Measurements from ENCODE around the gene SEPTIN5. TPM values are rescaled to one million over a fixed set of nuclear protein-coding genes. Genes with fewer than 3 reads are reported as not detected.
"Not testable (repeated sequence)": the region's sequence is repeated elsewhere in the genome, so short reads cannot be mapped to it uniquely, and the experiment has no call there.

SEPTIN5 gene
- polyA plus RNA-seq, 1 experiment = 13.1 TPM

DNA sequence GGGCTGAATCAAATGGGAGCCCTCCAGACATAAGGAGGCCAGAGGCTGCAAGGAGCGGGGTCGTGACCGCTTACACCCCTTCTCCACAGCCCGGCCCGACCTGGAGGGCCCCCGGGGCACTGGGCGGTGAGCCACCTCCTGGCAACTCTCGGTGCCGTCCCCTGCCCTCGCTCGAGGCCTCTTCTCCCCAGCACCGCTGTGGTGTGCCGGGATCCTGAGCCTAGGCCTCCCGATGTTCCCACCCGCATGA is 8.6 kb downstream of the SEPTIN5 start:
- H3K4me3 ChIP-seq (ENCODE audit: low read depth, low read length) = no peak overlapping the region
- no peak for DNase-seq (ENCODE audit: low read depth, low spot score)
- ChIA-PET POLR2A (interaction anchor here (0.6 kb wide), 1 partner anchor 66 kb away, joined by 5 read pairs; no protein-coding TSS in a partner anchor), CTCF (no interaction called here)
- no peak overlapping the region for H3K27ac ChIP-seq (ENCODE audit: low read depth, low read length)
- peaks cover 42% of the 10 kb centered on the region; the same call in 1 of the 2 replicates for H3K9me3 ChIP-seq (ENCODE audit: control insufficient read depth, insufficient read depth, low read length)
- TF ChIP-seq, protein P1, sequence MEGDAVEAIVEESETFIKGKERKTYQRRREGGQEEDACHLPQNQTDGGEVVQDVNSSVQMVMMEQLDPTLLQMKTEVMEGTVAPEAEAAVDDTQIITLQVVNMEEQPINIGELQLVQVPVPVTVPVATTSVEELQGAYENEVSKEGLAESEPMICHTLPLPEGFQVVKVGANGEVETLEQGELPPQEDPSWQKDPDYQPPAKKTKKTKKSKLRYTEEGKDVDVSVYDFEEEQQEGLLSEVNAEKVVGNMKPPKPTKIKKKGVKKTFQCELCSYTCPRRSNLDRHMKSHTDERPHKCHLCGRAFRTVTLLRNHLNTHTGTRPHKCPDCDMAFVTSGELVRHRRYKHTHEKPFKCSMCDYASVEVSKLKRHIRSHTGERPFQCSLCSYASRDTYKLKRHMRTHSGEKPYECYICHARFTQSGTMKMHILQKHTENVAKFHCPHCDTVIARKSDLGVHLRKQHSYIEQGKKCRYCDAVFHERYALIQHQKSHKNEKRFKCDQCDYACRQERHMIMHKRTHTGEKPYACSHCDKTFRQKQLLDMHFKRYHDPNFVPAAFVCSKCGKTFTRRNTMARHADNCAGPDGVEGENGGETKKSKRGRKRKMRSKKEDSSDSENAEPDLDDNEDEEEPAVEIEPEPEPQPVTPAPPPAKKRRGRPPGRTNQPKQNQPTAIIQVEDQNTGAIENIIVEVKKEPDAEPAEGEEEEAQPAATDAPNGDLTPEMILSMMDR (IDR thresholded peaks at IDR 0.05; ENCODE audit: low read depth, low read length) = no peak
- peaks cover 7% of the 10 kb centered on the region for H3K27me3 ChIP-seq (ENCODE audit: control insufficient read depth, insufficient read depth, low read length)

- H3K4me3 ChIP-seq (ENCODE audit: low read depth, low read length) = no peak within 1 kb of the TSS
- CTCF ChIA-PET = interaction anchor here (0.9 kb wide), 1 partner anchor 187 kb away, joined by 3 read pairs; no protein-coding TSS in a partner anchor
- peaks cover 7% of the 10 kb centered on the region for H3K27me3 ChIP-seq (ENCODE audit: control insufficient read depth, insufficient read depth, low read length)
- H3K9me3 ChIP-seq (ENCODE audit: control insufficient read depth, insufficient read depth, low read length) = peaks cover 42% of the 10 kb centered on the region; the same call in 1 of the 2 replicates
- DNase-seq (ENCODE audit: low read depth, low spot score) = no peak
- POLR2A ChIA-PET = interaction anchor here (0.5 to 0.6 kb wide), 2 partner anchors 23 to 66 kb away, joined by 5 to 13 read pairs; no protein-coding TSS in a partner anchor
- TF ChIP-seq, protein P1 (IDR thresholded peaks at IDR 0.05; ENCODE audit: low read depth, low read length) = no peak
- H3K27ac ChIP-seq (ENCODE audit: low read depth, low read length) = no peak within 1 kb of the TSS
Observed at GRCh38 chr22:19723232-19723982, 9.1 kb downstream of the SEPTIN5 start, which contains the start of gene GP1BB. TSS of gene GP1BB (plus strand) at chr22:19723539. CDS start at chr22:19723570, 31 bp downstream.

DNA sequence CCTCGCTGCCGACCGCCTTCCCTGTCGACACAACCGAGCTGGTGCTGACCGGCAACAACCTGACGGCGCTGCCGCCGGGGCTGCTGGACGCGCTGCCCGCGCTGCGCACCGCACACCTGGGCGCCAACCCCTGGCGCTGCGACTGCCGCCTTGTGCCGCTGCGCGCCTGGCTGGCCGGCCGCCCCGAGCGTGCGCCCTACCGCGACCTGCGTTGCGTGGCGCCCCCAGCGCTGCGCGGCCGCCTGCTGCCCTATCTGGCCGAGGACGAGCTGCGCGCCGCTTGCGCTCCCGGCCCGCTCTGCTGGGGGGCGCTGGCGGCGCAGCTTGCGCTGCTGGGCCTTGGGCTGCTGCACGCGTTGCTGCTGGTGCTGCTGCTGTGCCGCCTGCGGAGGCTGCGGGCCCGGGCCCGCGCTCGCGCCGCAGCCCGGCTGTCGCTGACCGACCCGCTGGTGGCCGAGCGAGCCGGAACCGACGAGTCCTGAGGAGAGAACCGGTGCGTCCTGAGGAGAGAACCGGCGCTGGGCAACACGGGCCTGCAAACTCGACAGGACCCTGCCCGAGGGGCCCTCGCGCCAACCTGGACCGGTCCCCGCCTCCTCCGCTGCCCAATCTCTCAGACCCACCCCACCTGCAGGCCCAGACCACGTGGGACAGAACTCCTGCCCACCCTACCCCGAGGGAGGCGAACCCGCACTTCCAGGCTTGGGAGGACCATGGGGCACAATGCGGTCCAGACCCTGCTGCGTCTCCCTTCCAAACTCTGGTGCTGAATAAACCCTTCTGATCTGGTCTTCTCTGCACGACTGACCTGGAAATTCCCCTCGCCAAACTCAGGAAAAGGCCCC is 9.9 kb downstream of the SEPTIN5 start:
- no peak overlapping the region for H3K4me3 ChIP-seq (ENCODE audit: low read depth, low read length)
- no peak overlapping the region for H3K27ac ChIP-seq (ENCODE audit: low read depth, low read length)
- TF ChIP-seq, protein P1 (IDR thresholded peaks at IDR 0.05; ENCODE audit: low read depth, low read length) = no peak
- CTCF ChIA-PET = interaction anchor here (0.9 kb wide), 1 partner anchor 186 kb away, joined by 3 read pairs; no protein-coding TSS in a partner anchor
- DNase-seq (ENCODE audit: low read depth, low spot score) = no peak
- POLR2A ChIA-PET = interaction anchor here (0.5 kb wide), 1 partner anchor 24 kb away, joined by 13 read pairs; no protein-coding TSS in a partner anchor
- peaks cover 42% of the 10 kb centered on the region; the same call in 1 of the 2 replicates for H3K9me3 ChIP-seq (ENCODE audit: control insufficient read depth, insufficient read depth, low read length)
- H3K27me3 ChIP-seq (ENCODE audit: control insufficient read depth, insufficient read depth, low read length) = peaks cover 7% of the 10 kb centered on the region

GRCh38 chr22:19724927-19725661 is 10.8 kb downstream of the SEPTIN5 start:
- DNase-seq (ENCODE audit: low read depth, low spot score) = no peak
- Histone ChIP-seq H3K27me3 (ENCODE audit: control insufficient read depth, insufficient read depth, low read length) (peaks cover 7% of the 10 kb centered on the region), H3K9me3 (ENCODE audit: control insufficient read depth, insufficient read depth, low read length) (peaks cover 42% of the 10 kb centered on the region; the same call in 1 of the 2 replicates), H3K27ac (ENCODE audit: low read depth, low read length) (no peak overlapping the region), H3K4me3 (ENCODE audit: low read depth, low read length) (no peak overlapping the region)
- POLR2A ChIA-PET = no interaction called here
- TF ChIP-seq, protein P1 (IDR thresholded peaks at IDR 0.05; ENCODE audit: low read depth, low read length) = no peak
- CTCF ChIA-PET = no interaction called here

- H3K27ac ChIP-seq (ENCODE audit: low read depth, low read length); CTCF ChIA-PET; DNase-seq (ENCODE audit: low read depth, low spot score); POLR2A ChIA-PET; H3K4me3 ChIP-seq (ENCODE audit: low read depth, low read length); H3K27me3 ChIP-seq (ENCODE audit: control insufficient read depth, insufficient read depth, low read length): not testable (repeated sequence)
- H3K9me3 ChIP-seq (ENCODE audit: control insufficient read depth, insufficient read depth, low read length) = peaks cover 42% of the 10 kb centered on the region; the same call in 1 of the 2 replicates
Observed at GRCh38 chr22:19726064-19726788, 11.9 kb downstream of the SEPTIN5 start.

Measured in AG04450 (cell line).